Measurements from ENCODE around the gene CISTR. TPM values are rescaled to one million over a fixed set of nuclear protein-coding genes. Genes with fewer than 3 reads are reported as not detected.

Gene CISTR
- total RNA-seq = not detected in 2 replicates

GRCh38 chr12:53751336-53752191, at the start of gene CISTR:
CISTR (minus strand) TSS chr12:53751979.
- TF ChIP-seq CTCF (IDR thresholded peaks at IDR 0.05; ENCODE audit: insufficient read depth, low read depth, low read length) = no peak

GRCh38 chr12:53798575-53798974, 46.8 kb upstream of the CISTR start:
- no peak for TF ChIP-seq CTCF (IDR thresholded peaks at IDR 0.05; ENCODE audit: insufficient read depth, low read depth, low read length)
- H3K4me3 ChIP-seq (ENCODE audit: low read depth, low read length) = no peak overlapping the region
- no peak for DNase-seq (ENCODE audit: low read depth)

More at GRCh38 chr12:53751336-53752191, at the start of gene CISTR:
- DNase-seq (ENCODE audit: low read depth) = no peak
- peak within 1 kb of the TSS; percentile 51 for H3K4me3 ChIP-seq (ENCODE audit: low read depth, low read length)

GRCh38 chr12:53795927-53796326, 44.1 kb upstream of the CISTR start:
- no peak for TF ChIP-seq CTCF (IDR thresholded peaks at IDR 0.05; ENCODE audit: insufficient read depth, low read depth, low read length)
- DNase-seq (ENCODE audit: low read depth) = no peak
- H3K4me3 ChIP-seq (ENCODE audit: low read depth, low read length) = no peak overlapping the region

- TF ChIP-seq CTCF (IDR thresholded peaks at IDR 0.05; ENCODE audit: insufficient read depth, low read depth, low read length) = no peak
- no peak overlapping the region for H3K4me3 ChIP-seq (ENCODE audit: low read depth, low read length)
- DNase-seq (ENCODE audit: low read depth) = no peak
These were observed 41.4 kb upstream of the CISTR start for GRCh38 chr12:53793221-53793620.

- TF ChIP-seq CTCF (IDR thresholded peaks at IDR 0.05; ENCODE audit: insufficient read depth, low read depth, low read length) = peak; percentile 59
- peak; percentile 19 for DNase-seq (ENCODE audit: low read depth)
- H3K4me3 ChIP-seq (ENCODE audit: low read depth, low read length) = no peak overlapping the region
These were observed 40.1 kb upstream of the CISTR start for GRCh38 chr12:53791735-53792326.

GRCh38 chr12:53789570-53789969, 37.8 kb upstream of the CISTR start:
- TF ChIP-seq CTCF (IDR thresholded peaks at IDR 0.05; ENCODE audit: insufficient read depth, low read depth, low read length) = no peak
- no peak for DNase-seq (ENCODE audit: low read depth)

More at GRCh38 chr12:53789570-53789969, 37.8 kb upstream of the CISTR start:
- no peak overlapping the region for H3K4me3 ChIP-seq (ENCODE audit: low read depth, low read length)
